Neural progenitor cell (in vitro differentiated cells): Measurements from ENCODE around the gene TM4SF5. TPM values are rescaled to one million over a fixed set of nuclear protein-coding genes. Genes with fewer than 3 reads are reported as not detected.

ENCODE experiments used
- DNase-seq: peaks from one replicate; pipeline ENCODE4 v3.0.0-alpha.2; 2016; ENCODE audit warnings: low spot score
- H2AFZ ChIP-seq: fragments of 200-600 bp; sonication (generic); replicated peaks from 2 replicates; pipeline ENCODE4 v1.6.1; 2016; ENCODE audit warnings: antibody characterized with exemption
- H3F3A ChIP-seq: fragments of 200-600 bp; sonication (generic); 2 replicates; pipeline ENCODE4 v1.6.1; 2016; ENCODE audit warnings: antibody characterized with exemption, low read depth
- H3K27ac ChIP-seq: fragments of 200-600 bp; sonication (generic); 2 replicates; pipeline ENCODE4 v1.5.1; 2016; ENCODE audit warnings: mild to moderate bottlenecking
- H3K27me3 ChIP-seq: fragments of 200-600 bp; sonication (generic); 2 replicates; pipeline ENCODE4 v1.6.1; 2016; ENCODE audit warnings: mild to moderate bottlenecking, moderate library complexity
- H3K36me3 ChIP-seq: fragments of 200-600 bp; sonication (generic); 2 replicates; pipeline ENCODE4 v1.5.1; 2016
- H3K4me1 ChIP-seq: fragments of 200-600 bp; sonication (generic); 2 replicates; pipeline ENCODE4 v1.6.1; 2016; ENCODE audit warnings: mixed run types
- H3K4me2 ChIP-seq: fragments of 200-600 bp; sonication (generic); 2 replicates; pipeline ENCODE4 v1.6.1; 2016
- H3K4me3 ChIP-seq: fragments of 200-600 bp; sonication (generic); 2 replicates; pipeline ENCODE4 v1.5.1; 2016
- H3K79me2 ChIP-seq: fragments of 200-600 bp; sonication (generic); 2 replicates; pipeline ENCODE4 v1.6.1; 2016; ENCODE audit warnings: low read depth
- H3K9ac ChIP-seq: fragments of 200-600 bp; sonication (generic); 2 replicates; pipeline ENCODE4 v1.6.1; 2016
- H3K9me3 ChIP-seq: fragments of 200-600 bp; sonication (generic); 2 replicates; pipeline ENCODE4 v1.5.1; 2016; ENCODE audit warnings: low read depth
- H4K20me1 ChIP-seq: fragments of 200-600 bp; sonication (generic); 2 replicates; pipeline ENCODE4 v1.6.1; 2016; ENCODE audit warnings: low read depth
- H3K27ac Mint-ChIP-seq: 3 replicates; pipeline ENCODE4 v1.8.0; 2021; ENCODE audit warnings: mixed read lengths
- H3K27me3 Mint-ChIP-seq: 2 replicates; pipeline ENCODE4 v1.8.0; 2022; ENCODE audit warnings: low read depth, mild to moderate bottlenecking, inconsistent platforms, moderate library complexity, mixed read lengths; ENCODE audit not compliant: insufficient read depth
- H3K36me3 Mint-ChIP-seq: 3 replicates; pipeline ENCODE4 v1.8.0; 2021; ENCODE audit warnings: mixed read lengths
- H3K4me1 Mint-ChIP-seq: 3 replicates; pipeline ENCODE4 v1.8.0; 2021; ENCODE audit warnings: mixed read lengths
- H3K4me3 Mint-ChIP-seq: 3 replicates; pipeline ENCODE4 v1.8.0; 2021; ENCODE audit warnings: mild to moderate bottlenecking, moderate library complexity, mixed read lengths
- H3K9me3 Mint-ChIP-seq: 3 replicates; pipeline ENCODE4 v1.8.0; 2020; ENCODE audit warnings: mixed read lengths
- EZH2 ChIP-seq: fragments of 200-600 bp; sonication (generic); IDR thresholded peaks from 2 replicates; pipeline ENCODE4 v1.6.1; 2017; ENCODE audit warnings: antibody characterized with exemption, mild to moderate bottlenecking, moderate library complexity
- EZH2phosphoT487 ChIP-seq: fragments of 200-600 bp; sonication (generic); IDR thresholded peaks from 2 replicates; pipeline ENCODE4 v1.6.1; 2017; ENCODE audit warnings: antibody characterized with exemption
- total RNA-seq: library from RNA; depleted of rRNA; stranded (reverse); fragments of >200 nt; gene quantifications from 2 replicates; pipeline ENCODE4 v1.2.3, GENCODE V29; 2015; ENCODE audit warnings: low replicate concordance
- TF ChIP-seq, protein P1 (sequence below): fragments of 200-600 bp; sonication (generic); IDR thresholded peaks from 2 replicates; pipeline ENCODE4 v1.5.1; 2017; ENCODE audit warnings: antibody characterized with exemption, mild to moderate bottlenecking

TM4SF5 gene
- total RNA-seq, 1 donor from 2014 or later: not detected

DNA sequence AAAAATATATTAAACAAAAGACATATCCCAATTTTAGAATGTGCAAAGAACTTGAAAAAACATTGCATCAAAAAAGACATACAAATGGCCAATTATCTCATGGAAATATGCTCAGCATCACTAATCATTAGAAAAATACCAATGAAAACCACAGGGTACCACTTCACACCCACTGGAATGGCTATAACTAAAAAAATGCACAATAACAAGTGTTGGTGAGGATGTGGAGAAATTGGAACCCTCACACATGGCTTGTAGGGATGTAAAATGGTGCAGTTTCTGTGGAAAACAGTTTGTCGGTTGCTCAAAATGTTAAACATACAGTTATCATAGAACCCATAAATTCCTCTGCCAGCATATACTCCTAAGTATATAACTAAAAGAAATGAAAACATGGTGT, 23.5 kb downstream of the TM4SF5 start:
- Mint-ChIP-seq H3K4me3 (peak overlapping the region; percentile 98), H3K9me3 (no peaks in the 10 kb centered on the region), H3K4me1 (peaks cover 13% of the 10 kb centered on the region), H3K27me3 (peaks cover 16% of the 10 kb centered on the region), H3K27ac (peak overlapping the region; percentile 92), H3K36me3 (peaks cover 10% of the 10 kb centered on the region)
- Histone ChIP-seq H3K4me1 (peaks cover 5% of the 10 kb centered on the region), H3K27me3 (peaks cover 33% of the 10 kb centered on the region), H3K9ac (no peak overlapping the region), H3F3A (peaks cover 9% of the 10 kb centered on the region), H3K4me3 (no peak overlapping the region), H3K9me3 (no peaks in the 10 kb centered on the region), H4K20me1 (peaks cover 11% of the 10 kb centered on the region), H3K79me2 (peaks cover 18% of the 10 kb centered on the region), H3K36me3 (no peaks in the 10 kb centered on the region), H3K27ac (no peak overlapping the region), H3K4me2 (no peak overlapping the region), H2AFZ (peak overlapping the region; percentile 93)
- TF ChIP-seq, protein P1, sequence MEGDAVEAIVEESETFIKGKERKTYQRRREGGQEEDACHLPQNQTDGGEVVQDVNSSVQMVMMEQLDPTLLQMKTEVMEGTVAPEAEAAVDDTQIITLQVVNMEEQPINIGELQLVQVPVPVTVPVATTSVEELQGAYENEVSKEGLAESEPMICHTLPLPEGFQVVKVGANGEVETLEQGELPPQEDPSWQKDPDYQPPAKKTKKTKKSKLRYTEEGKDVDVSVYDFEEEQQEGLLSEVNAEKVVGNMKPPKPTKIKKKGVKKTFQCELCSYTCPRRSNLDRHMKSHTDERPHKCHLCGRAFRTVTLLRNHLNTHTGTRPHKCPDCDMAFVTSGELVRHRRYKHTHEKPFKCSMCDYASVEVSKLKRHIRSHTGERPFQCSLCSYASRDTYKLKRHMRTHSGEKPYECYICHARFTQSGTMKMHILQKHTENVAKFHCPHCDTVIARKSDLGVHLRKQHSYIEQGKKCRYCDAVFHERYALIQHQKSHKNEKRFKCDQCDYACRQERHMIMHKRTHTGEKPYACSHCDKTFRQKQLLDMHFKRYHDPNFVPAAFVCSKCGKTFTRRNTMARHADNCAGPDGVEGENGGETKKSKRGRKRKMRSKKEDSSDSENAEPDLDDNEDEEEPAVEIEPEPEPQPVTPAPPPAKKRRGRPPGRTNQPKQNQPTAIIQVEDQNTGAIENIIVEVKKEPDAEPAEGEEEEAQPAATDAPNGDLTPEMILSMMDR: no peak
- TF ChIP-seq EZH2phosphoT487: no peak
- TF ChIP-seq EZH2: no peak
- DNase-seq: no peak

DNA sequence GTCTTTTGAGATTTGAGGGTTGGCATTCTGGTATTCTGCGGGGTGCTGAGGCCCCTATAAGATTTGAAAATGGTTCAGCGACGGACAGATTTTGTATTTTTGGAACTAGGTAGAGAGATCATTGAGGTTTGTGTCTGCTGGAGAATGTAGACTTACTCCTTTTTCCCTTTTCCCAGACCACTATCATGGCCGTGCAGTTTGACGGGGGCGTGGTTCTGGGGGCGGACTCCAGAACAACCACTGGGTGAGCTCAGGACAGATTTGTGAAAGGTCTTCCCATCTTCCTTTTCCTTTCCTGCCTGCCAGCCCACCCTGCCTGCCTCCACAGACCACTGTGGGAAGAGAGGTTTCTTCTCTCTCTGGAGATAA, 24.9 kb downstream of the TM4SF5 start:
- Histone ChIP-seq H4K20me1 (peaks cover 11% of the 10 kb centered on the region), H3K4me1 (peaks cover 5% of the 10 kb centered on the region), H3K9ac (peak overlapping the region; percentile 85), H3K36me3 (no peaks in the 10 kb centered on the region), H3K27ac (no peak overlapping the region), H3K4me2 (peak overlapping the region; percentile 79), H3K9me3 (no peaks in the 10 kb centered on the region), H2AFZ (peak overlapping the region; percentile 93), H3K79me2 (peaks cover 18% of the 10 kb centered on the region), H3F3A (peaks cover 5% of the 10 kb centered on the region), H3K4me3 (peak overlapping the region; percentile 92), H3K27me3 (peaks cover 19% of the 10 kb centered on the region)
- Mint-ChIP-seq H3K9me3 (no peaks in the 10 kb centered on the region), H3K4me3 (peak overlapping the region; percentile 98), H3K27ac (peak overlapping the region; percentile 92), H3K27me3 (peaks cover 9% of the 10 kb centered on the region), H3K36me3 (peaks cover 10% of the 10 kb centered on the region), H3K4me1 (peaks cover 10% of the 10 kb centered on the region)
- DNase-seq: peak; percentile 70
- TF ChIP-seq EZH2 (no peak), EZH2phosphoT487 (no peak)
- TF ChIP-seq, protein P1: no peak

DNA sequence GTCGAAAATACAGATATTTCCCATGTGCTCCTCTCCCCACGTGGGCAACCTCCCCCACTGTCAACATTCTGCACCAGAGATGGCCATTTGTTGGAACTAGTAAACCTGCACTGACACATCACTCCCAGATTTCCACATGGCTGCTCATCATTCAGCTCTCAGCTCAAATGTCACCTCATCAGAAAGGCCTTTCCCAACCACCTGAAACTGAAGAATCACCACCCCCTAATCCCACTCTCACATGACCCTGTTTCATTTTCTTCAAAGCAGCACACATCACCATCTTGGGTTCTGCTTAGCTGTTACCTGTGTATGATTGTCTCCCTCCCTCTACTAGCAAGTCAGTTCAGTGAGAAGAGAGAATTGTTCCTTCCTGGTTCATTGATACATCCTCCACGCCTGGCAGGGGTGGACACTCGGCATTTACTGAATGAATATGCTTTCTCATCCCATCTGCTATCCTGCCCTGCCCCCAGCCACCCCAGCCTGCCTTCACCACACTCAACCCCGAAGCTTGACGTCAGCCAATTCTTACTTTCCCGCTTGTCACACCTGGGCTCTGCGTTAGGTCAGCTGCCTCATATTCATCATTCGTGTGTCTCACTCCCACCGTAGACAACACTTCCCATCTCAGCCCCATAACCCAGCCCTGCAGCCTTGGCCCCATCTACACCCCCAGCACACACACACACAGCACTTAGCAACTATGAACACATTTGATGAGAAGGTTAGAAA, 28.9 kb downstream of the TM4SF5 start:
- Mint-ChIP-seq H3K27ac (no peak overlapping the region), H3K4me1 (peaks cover 10% of the 10 kb centered on the region), H3K4me3 (peak overlapping the region; percentile 70), H3K9me3 (no peaks in the 10 kb centered on the region), H3K36me3 (peaks cover 10% of the 10 kb centered on the region), H3K27me3 (peaks cover 5% of the 10 kb centered on the region)
- peaks cover 11% of the 10 kb centered on the region for H4K20me1 ChIP-seq
- no peak overlapping the region for H2AFZ ChIP-seq
- no peaks in the 10 kb centered on the region for H3K9me3 ChIP-seq
- no peak overlapping the region for H3K4me3 ChIP-seq
- peaks cover 18% of the 10 kb centered on the region for H3K79me2 ChIP-seq
- H3K4me1 ChIP-seq: peaks cover 5% of the 10 kb centered on the region
- TF ChIP-seq, protein P1: no peak
- no peak for TF ChIP-seq EZH2phosphoT487
- TF ChIP-seq EZH2: no peak
- no peak overlapping the region for H3K27ac ChIP-seq
- peaks cover 5% of the 10 kb centered on the region for H3F3A ChIP-seq
- H3K4me2 ChIP-seq: no peak overlapping the region
- DNase-seq: no peak
- H3K27me3 ChIP-seq: no peaks in the 10 kb centered on the region
- H3K36me3 ChIP-seq: no peaks in the 10 kb centered on the region
- no peak overlapping the region for H3K9ac ChIP-seq
